Liver (tissue), 9 donors: ENCODE results near the gene ITGB7. TPM values are rescaled to one million over a fixed set of nuclear protein-coding genes. Genes with fewer than 3 reads are reported as not detected.

Experiments used
- DNase-seq: peaks from one replicate; pipeline ENCODE4 v3.0.0-alpha.2; 2017; ENCODE audit warnings: low spot score
- H3K27ac ChIP-seq, 2 donors: one replicate each; pipeline ENCODE4 v1.7.0; 2013; ENCODE audit warnings: inconsistent platforms in 2 of 2, low read length in 2 of 2, control low read depth in 1 of 2, low read depth in 1 of 2, mild to moderate bottlenecking in 1 of 2
- H3K27me3 ChIP-seq, 4 donors: one replicate each; pipeline versions ENCODE4 v1.6.1 to v1.7.0; 2013; ENCODE audit warnings: low read length in 3 of 4, inconsistent platforms in 1 of 4, mild to moderate bottlenecking in 1 of 4, moderate library complexity in 1 of 4; ENCODE audit not compliant: control insufficient read depth in 4 of 4, insufficient read depth in 4 of 4
- H3K36me3 ChIP-seq, 4 donors: one replicate each; pipeline versions ENCODE4 v1.6.1 to v1.7.0; 2013; ENCODE audit warnings: low read length in 3 of 4, mild to moderate bottlenecking in 3 of 4, low read depth in 1 of 4, moderate library complexity in 1 of 4; ENCODE audit not compliant: control insufficient read depth in 4 of 4, insufficient read depth in 3 of 4
- H3K4me1 ChIP-seq, 4 donors: one replicate each; pipeline versions ENCODE4 v1.6.1 to v1.7.0; 2013; ENCODE audit warnings: low read length in 3 of 4, mild to moderate bottlenecking in 3 of 4, moderate library complexity in 1 of 4; ENCODE audit not compliant: control insufficient read depth in 4 of 4, insufficient read depth in 4 of 4
- H3K4me3 ChIP-seq, 3 donors: one replicate each; pipeline versions ENCODE4 v1.6.1 to v1.7.0; 2013; ENCODE audit warnings: low read length in 3 of 3, control low read depth in 1 of 3, low read depth in 1 of 3, mild to moderate bottlenecking in 1 of 3
- H3K9ac ChIP-seq, 2 donors: one replicate each; pipeline ENCODE4 v1.7.0; 2013; ENCODE audit warnings: low read length in 2 of 2, mild to moderate bottlenecking in 2 of 2, moderate library complexity in 2 of 2, control low read depth in 1 of 2, low read depth in 1 of 2
- H3K9me3 ChIP-seq, 4 donors: one replicate each; pipeline versions ENCODE4 v1.6.1 to v1.7.0; 2013; ENCODE audit warnings: low read length in 3 of 4; ENCODE audit not compliant: control insufficient read depth in 4 of 4
- ATF3 ChIP-seq: IDR thresholded peaks from 2 replicates; pipeline ENCODE4 v1.6.1; 2016; ENCODE audit warnings: antibody characterized with exemption
- CTCF ChIP-seq: fragments of 150-350 bp; IDR thresholded peaks from 2 replicates; pipeline ENCODE4 v1.5.1; 2017; ENCODE audit warnings: improper control_type of control experiment, low read depth, low read length; ENCODE audit not compliant: missing input control
- EGR1 ChIP-seq, 2 donors: IDR thresholded peaks; 2 replicates each; pipeline ENCODE4 v1.6.1; 2016 to 2018; ENCODE audit warnings: antibody characterized with exemption in 2 of 2, low read depth in 2 of 2
- FOXA1 ChIP-seq: IDR thresholded peaks from 2 replicates; pipeline ENCODE4 v1.6.1; 2016; ENCODE audit warnings: antibody characterized with exemption
- FOXA2 ChIP-seq: IDR thresholded peaks from 2 replicates; pipeline ENCODE4 v1.6.1; 2016; ENCODE audit warnings: antibody characterized with exemption
- GABPA ChIP-seq, 2 donors: IDR thresholded peaks in 1 of 2; conservative IDR thresholded peaks in 1 of 2; 2 replicates each; pipeline ENCODE4 v1.6.1; 2016; ENCODE audit warnings: antibody characterized with exemption in 2 of 2, mild to moderate bottlenecking in 1 of 2, moderate library complexity in 1 of 2
- HNF4G ChIP-seq: IDR thresholded peaks from 2 replicates; pipeline ENCODE4 v1.6.1; 2016; ENCODE audit warnings: antibody characterized with exemption
- JUND ChIP-seq, 2 donors: IDR thresholded peaks; 2 replicates each; pipeline ENCODE4 v1.6.1; 2016; ENCODE audit warnings: antibody characterized with exemption in 2 of 2
- MAX ChIP-seq: IDR thresholded peaks from 2 replicates; pipeline ENCODE4 v1.6.1; 2016; ENCODE audit warnings: antibody characterized with exemption
- NR2F2 ChIP-seq: IDR thresholded peaks from 2 replicates; pipeline ENCODE4 v1.6.1; 2016; ENCODE audit warnings: antibody characterized with exemption
- RAD21 ChIP-seq, 2 donors: IDR thresholded peaks; 2 replicates each; pipeline ENCODE4 v1.6.1; 2016; ENCODE audit warnings: antibody characterized with exemption in 2 of 2, mild to moderate bottlenecking in 2 of 2
- REST ChIP-seq: IDR thresholded peaks from 2 replicates; pipeline ENCODE4 v1.6.1; 2016; ENCODE audit warnings: antibody characterized with exemption, mild to moderate bottlenecking
- RXRA ChIP-seq, 2 donors: IDR thresholded peaks; 2 replicates each; pipeline ENCODE4 v1.6.1; 2017 to 2018; ENCODE audit warnings: antibody characterized with exemption in 2 of 2, mild to moderate bottlenecking in 1 of 2
- ZBTB33 ChIP-seq: IDR thresholded peaks from 2 replicates; pipeline ENCODE4 v1.6.1; 2016; ENCODE audit warnings: antibody characterized with exemption
- WGBS: extraction: QIAGEN DNeasy Blood & Tissue Kit; methylation state at CpG from one replicate; pipeline ENCODE4 v1.1.7; 2013; 5-methylcytosine and 5-hydroxymethylcytosine counted together
- polyA plus RNA-seq, 2 donors: library from polyadenylated mRNA; stranded (reverse) in 1 of 2; unstranded in 1 of 2; fragments of 200-250 nt in 1 of 2; fragments of >200 nt in 1 of 2; fragmentation: Nextera tagmentation in 1 of 2; extraction: Ambion mirVana in 1 of 2; gene quantifications; one replicate each; pipeline versions ENCODE4 v1.2.1 to v1.2.3, GENCODE V29; 2013 to 2015
- total RNA-seq, 2 donors: library from RNA; depleted of rRNA; stranded (reverse); fragments of >200 nt; gene quantifications; one replicate each; pipeline ENCODE4 v1.2.3, GENCODE V29; 2014
- donor health status: healthy.
- donor health status: healthy.
- donor health status: healthy.
- donor health status: healthy.
- donor health status: healthy.

Gene ITGB7
- total and polyA plus RNA-seq, 4 donors, result 1.7 to 2.4 (median 2.1) TPM

GRCh38 chr12:53239643-53240258 lies 32.7 kb upstream of the ITGB7 start:
- Histone ChIP-seq H3K27me3 (peaks cover 0 to 11% (median 0%) of the 10 kb centered on the region in 4 donors), H3K36me3 (no peaks in the 10 kb centered on the region), H3K9ac (no peak overlapping the region), H3K27ac (no peak overlapping the region), H3K4me1 (no peaks in the 10 kb centered on the region), H3K4me3 (no peak overlapping the region), H3K9me3 (no peaks in the 10 kb centered on the region)
- WGBS, result 89% methylated on average over 10 of the region's 10 CpGs
- DNase-seq, result no peak
- TF ChIP-seq GABPA (IDR thresholded peaks at IDR 0.05 in 1 of 2, conservative IDR thresholded peaks at IDR 0.05 in 1 of 2) (no peak), CTCF (no peak), RXRA (IDR thresholded peaks at IDR 0.05) (no peak), EGR1 (IDR thresholded peaks at IDR 0.05; ENCODE audit: low read depth in 2 of 2) (no peak), MAX (no peak), ZBTB33 (no peak), JUND (IDR thresholded peaks at IDR 0.05) (no peak), ATF3 (no peak), HNF4G (no peak), REST (no peak), FOXA2 (no peak), NR2F2 (no peak), RAD21 (IDR thresholded peaks at IDR 0.05) (no peak), FOXA1 (no peak)
